ENCODE data around the gene EN1. TPM values are rescaled to one million over a fixed set of nuclear protein-coding genes. Genes with fewer than 3 reads are reported as not detected.

Gene EN1
- total RNA-seq, 1 experiment from 2014 or later: not detected

DNA sequence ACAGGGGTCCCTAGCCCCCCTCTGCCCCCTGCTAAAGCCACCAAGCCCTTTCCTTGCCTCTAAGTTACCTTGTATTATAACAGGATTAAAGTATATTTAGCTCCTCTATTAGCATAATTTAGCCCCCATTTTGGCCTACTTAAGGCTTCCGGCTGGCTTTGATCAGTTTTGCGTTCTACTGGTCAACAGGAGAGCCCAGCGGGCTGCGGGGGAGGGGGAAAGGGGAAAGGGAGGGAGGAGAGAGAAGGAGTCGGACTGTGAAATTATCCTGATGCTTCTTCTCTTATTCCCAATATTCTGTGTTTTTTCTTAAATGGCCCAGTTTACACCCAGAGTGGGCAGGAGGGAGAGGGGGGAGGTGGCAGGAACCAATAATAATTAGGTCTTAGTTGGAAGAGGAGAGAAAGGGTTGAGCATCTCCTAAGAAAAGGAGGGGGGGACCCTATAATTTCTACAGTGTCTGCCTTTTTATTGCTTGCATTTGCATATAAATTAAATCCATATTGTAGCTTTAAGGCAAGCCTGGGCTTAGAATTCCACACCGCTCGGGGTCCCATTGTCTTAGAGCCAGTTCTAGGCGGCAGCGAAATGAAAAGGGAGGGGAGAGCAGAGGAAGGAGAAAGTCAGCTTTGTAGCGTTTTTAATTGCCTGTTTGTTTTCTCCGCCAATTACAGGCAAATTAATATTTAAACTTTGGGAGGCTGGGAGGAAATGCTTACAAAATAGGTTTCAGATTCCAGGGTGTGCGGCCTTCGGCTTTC, 39.6 kb downstream of the EN1 start:
- no peak overlapping the region for H3K4me2 ChIP-seq
- H3K79me2 ChIP-seq (ENCODE audit: low read depth): no peaks in the 10 kb centered on the region
- intact Hi-C loops (cut with micrococcal nuclease; ENCODE audit: unreplicated experiment): no loop called here
- no peaks in the 10 kb centered on the region for H3K9me2 ChIP-seq (ENCODE audit: insufficient read depth)
- H3K9me3 ChIP-seq (ENCODE audit: insufficient read depth, low read depth): no peaks in the 10 kb centered on the region
- H3K27ac ChIP-seq: no peak overlapping the region
- H3F3A ChIP-seq (ENCODE audit: insufficient read depth, low read depth): no peaks in the 10 kb centered on the region
- ChIA-PET POLR2A (ENCODE audit: unreplicated experiment) (no interaction called here), CTCF (interaction anchor here (0.5 kb wide), 1 partner anchor 803 kb away, joined by 9 read pairs; no protein-coding TSS in a partner anchor)
- H4K20me1 ChIP-seq (ENCODE audit: insufficient read depth): no peaks in the 10 kb centered on the region
- peaks cover 18% of the 10 kb centered on the region; the same call in 1 of the 2 replicates for H3K27me3 ChIP-seq (ENCODE audit: insufficient read depth, low read depth)
- BruUV-seq (replicated peaks): no TSS peak
- no peaks in the 10 kb centered on the region for H3K4me1 ChIP-seq (replicated peaks; ENCODE audit: insufficient read depth)
- no peak overlapping the region for H2AFZ ChIP-seq
- no peak overlapping the region for H3K4me3 ChIP-seq
- H3K36me3 ChIP-seq (ENCODE audit: low read depth): no peaks in the 10 kb centered on the region
- no peak for DNase-seq
- TF ChIP-seq, protein P1, sequence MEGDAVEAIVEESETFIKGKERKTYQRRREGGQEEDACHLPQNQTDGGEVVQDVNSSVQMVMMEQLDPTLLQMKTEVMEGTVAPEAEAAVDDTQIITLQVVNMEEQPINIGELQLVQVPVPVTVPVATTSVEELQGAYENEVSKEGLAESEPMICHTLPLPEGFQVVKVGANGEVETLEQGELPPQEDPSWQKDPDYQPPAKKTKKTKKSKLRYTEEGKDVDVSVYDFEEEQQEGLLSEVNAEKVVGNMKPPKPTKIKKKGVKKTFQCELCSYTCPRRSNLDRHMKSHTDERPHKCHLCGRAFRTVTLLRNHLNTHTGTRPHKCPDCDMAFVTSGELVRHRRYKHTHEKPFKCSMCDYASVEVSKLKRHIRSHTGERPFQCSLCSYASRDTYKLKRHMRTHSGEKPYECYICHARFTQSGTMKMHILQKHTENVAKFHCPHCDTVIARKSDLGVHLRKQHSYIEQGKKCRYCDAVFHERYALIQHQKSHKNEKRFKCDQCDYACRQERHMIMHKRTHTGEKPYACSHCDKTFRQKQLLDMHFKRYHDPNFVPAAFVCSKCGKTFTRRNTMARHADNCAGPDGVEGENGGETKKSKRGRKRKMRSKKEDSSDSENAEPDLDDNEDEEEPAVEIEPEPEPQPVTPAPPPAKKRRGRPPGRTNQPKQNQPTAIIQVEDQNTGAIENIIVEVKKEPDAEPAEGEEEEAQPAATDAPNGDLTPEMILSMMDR (conservative IDR thresholded peaks at IDR 0.05): no peak
- no peak for TF ChIP-seq EZH2 (IDR thresholded peaks at IDR 0.05; ENCODE audit: low read depth)

DNA sequence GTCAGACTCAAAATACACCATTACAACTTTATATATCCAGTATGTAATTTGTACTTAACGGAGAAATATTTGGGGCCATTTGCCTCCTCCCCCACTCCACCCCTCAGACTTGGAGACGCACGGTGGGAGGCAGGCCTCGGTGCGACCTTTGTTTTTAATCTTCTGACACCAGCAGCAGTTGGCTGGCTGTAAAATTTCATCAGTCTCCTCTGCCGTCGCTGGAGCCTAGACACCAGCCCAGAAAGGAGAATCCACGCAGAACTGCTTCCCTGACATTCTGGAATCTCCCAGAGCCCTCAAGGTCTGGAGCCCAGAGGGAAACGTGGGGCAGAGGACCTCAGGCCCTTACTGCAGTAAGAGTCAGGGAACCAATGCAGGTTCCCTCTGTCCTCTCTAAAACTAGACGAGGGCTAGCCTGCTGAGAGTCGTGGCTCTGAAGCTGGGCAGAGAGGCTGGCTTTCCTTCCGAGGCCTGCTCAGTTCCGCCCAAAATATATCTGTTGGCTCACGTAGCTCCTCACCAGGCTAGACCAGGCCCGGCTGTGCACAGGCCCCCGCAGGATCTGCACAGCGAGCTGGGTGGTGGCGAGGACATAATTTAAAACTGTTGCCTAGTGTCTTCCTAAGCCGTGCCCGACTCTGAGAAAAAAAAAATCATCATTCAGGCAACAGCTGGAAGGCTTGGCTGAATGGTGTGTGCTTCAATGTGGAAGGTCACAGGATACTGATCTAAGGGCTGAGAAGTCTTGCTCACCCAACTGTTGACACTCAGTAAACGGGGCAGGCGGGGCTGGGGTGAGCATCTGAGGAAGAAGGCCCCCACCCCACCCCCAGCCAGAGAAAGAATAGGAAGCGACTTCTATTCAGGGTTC, 40.4 kb downstream of the EN1 start:
- TF ChIP-seq, protein P1 (conservative IDR thresholded peaks at IDR 0.05): no peak
- TF ChIP-seq EZH2 (IDR thresholded peaks at IDR 0.05; ENCODE audit: low read depth): no peak
- Histone ChIP-seq H3K27me3 (ENCODE audit: insufficient read depth, low read depth) (peaks cover 12% of the 10 kb centered on the region; the same call in 1 of the 2 replicates), H3K4me3 (no peak overlapping the region), H3K36me3 (ENCODE audit: low read depth) (no peaks in the 10 kb centered on the region), H3K9me3 (ENCODE audit: insufficient read depth, low read depth) (no peaks in the 10 kb centered on the region), H2AFZ (no peak overlapping the region), H3F3A (ENCODE audit: insufficient read depth, low read depth) (no peaks in the 10 kb centered on the region), H4K20me1 (ENCODE audit: insufficient read depth) (no peaks in the 10 kb centered on the region), H3K9me2 (ENCODE audit: insufficient read depth) (no peaks in the 10 kb centered on the region), H3K4me1 (replicated peaks; ENCODE audit: insufficient read depth) (no peaks in the 10 kb centered on the region), H3K27ac (no peak overlapping the region), H3K4me2 (no peak overlapping the region), H3K79me2 (ENCODE audit: low read depth) (no peaks in the 10 kb centered on the region)
- ChIA-PET POLR2A (ENCODE audit: unreplicated experiment) (no interaction called here), CTCF (interaction anchor here (0.5 kb wide), 1 partner anchor 804 kb away, joined by 9 read pairs; no protein-coding TSS in a partner anchor)
- no peak for DNase-seq
- no TSS peak for BruUV-seq (replicated peaks)
- intact Hi-C loops (cut with micrococcal nuclease; ENCODE audit: unreplicated experiment): no loop called here

DNA sequence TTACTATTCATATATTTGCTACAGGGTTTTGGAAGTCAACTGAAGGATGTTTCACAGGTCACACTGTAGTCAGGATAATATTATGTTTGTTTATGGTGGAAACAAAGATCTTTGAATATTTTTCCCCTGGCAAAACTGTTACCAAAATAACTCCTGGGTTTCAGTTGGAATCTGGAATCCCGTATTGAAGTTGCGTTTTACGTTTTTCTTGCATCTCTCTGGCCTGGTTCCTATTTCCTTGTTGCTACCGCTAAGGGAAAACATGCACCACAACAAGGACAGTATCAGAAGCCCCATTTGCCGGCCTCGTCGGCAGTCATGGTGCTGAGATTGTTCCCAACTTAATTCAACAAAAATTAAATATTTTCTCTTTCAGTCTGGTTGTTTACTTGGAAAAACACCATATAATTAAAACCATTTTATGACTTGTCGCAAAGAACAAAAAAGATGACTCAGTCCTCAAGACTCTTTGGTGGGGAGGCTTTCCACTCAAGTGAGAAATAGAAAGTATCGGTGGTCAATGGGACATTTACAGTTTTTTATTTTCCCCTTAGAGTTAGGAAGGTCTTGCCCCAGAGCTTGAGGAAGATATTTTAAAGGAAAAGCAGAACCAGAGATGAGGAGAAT, 42.3 kb downstream of the EN1 start:
- peaks cover 12% of the 10 kb centered on the region; the same call in 1 of the 2 replicates for H3K27me3 ChIP-seq (ENCODE audit: insufficient read depth, low read depth)
- no peaks in the 10 kb centered on the region for H3F3A ChIP-seq (ENCODE audit: insufficient read depth, low read depth)
- no peaks in the 10 kb centered on the region for H3K79me2 ChIP-seq (ENCODE audit: low read depth)
- TF ChIP-seq EZH2 (IDR thresholded peaks at IDR 0.05; ENCODE audit: low read depth): no peak
- TF ChIP-seq, protein P1 (conservative IDR thresholded peaks at IDR 0.05): no peak
- no peaks in the 10 kb centered on the region for H3K4me1 ChIP-seq (replicated peaks; ENCODE audit: insufficient read depth)
- intact Hi-C loops (cut with micrococcal nuclease; ENCODE audit: unreplicated experiment): no loop called here
- no TSS peak for BruUV-seq (replicated peaks)
- no peak overlapping the region for H2AFZ ChIP-seq
- no peak overlapping the region for H3K4me2 ChIP-seq
- H3K9me2 ChIP-seq (ENCODE audit: insufficient read depth): no peaks in the 10 kb centered on the region
- H3K36me3 ChIP-seq (ENCODE audit: low read depth): no peaks in the 10 kb centered on the region
- H3K4me3 ChIP-seq: no peak overlapping the region
- ChIA-PET CTCF (no interaction called here), POLR2A (ENCODE audit: unreplicated experiment) (no interaction called here)
- DNase-seq: no peak
- no peaks in the 10 kb centered on the region for H3K9me3 ChIP-seq (ENCODE audit: insufficient read depth, low read depth)
- no peak overlapping the region for H3K27ac ChIP-seq
- no peaks in the 10 kb centered on the region for H4K20me1 ChIP-seq (ENCODE audit: insufficient read depth)

Data from PC-9 (cell line).